IMR-90 (cell line): ENCODE measurements around the gene MRPL20. TPM values are rescaled to one million over a fixed set of nuclear protein-coding genes. Genes with fewer than 3 reads are reported as not detected.
"Not testable (repeated sequence)": the region's sequence is repeated elsewhere in the genome, so short reads cannot be mapped to it uniquely, and the experiment has no call there.

Experiments used
- ATAC-seq: fragments of 200-7000 bp; cut with Tn5 transposase; 2 replicates; pipeline ENCODE4 v1.9.1; 2020; ENCODE audit warnings: low read depth, mild to moderate bottlenecking, moderate library complexity
- BruUV-seq: library from RNA; stranded (reverse); fragments of 400-500 nt; replicated peaks from 2 replicates; lab custom pipeline; 2021; lab: Mats Ljungman, UMichigan
- CTCF ChIA-PET: fragments of 300-600 bp; formaldehyde crosslinking; extraction: SDS; loops from one replicate; lab custom pipeline; 2021; ENCODE audit warnings: antibody characterized with exemption; lab: Yijun Ruan, JAX
- POLR2A ChIA-PET: fragments of 300-600 bp; sonication (Branson Sonifier 250); formaldehyde crosslinking; loops from one replicate; lab custom pipeline; 2022; ENCODE audit warnings: antibody characterized with exemption; ENCODE audit not compliant: unreplicated experiment; lab: Charles Lee
- DNase-seq: peaks from one replicate; pipeline ENCODE4 v3.0.0; 2013
- H2AFZ ChIP-seq: replicated peaks from 2 replicates; pipeline ENCODE3; 2013; ENCODE audit warnings: low read length, mild to moderate bottlenecking; ENCODE audit not compliant: poor library complexity
- H2AK5ac ChIP-seq: 2 replicates; pipeline ENCODE4 v1.6.1; 2013; ENCODE audit warnings: low read depth, low read length, inconsistent platforms
- H2AK9ac ChIP-seq: replicated peaks from 2 replicates; pipeline ENCODE3; 2013; ENCODE audit warnings: mild to moderate bottlenecking, low read depth, low read length, moderate library complexity; ENCODE audit not compliant: poor library complexity
- H2BK120ac ChIP-seq: 2 replicates; pipeline ENCODE4 v1.6.1; 2013; ENCODE audit warnings: low read depth, low read length, inconsistent platforms
- H2BK15ac ChIP-seq: 3 replicates; pipeline ENCODE4 v1.6.1; 2013; ENCODE audit warnings: low read depth, low read length, inconsistent platforms
- H2BK20ac ChIP-seq: 2 replicates; pipeline ENCODE4 v1.6.1; 2013; ENCODE audit warnings: low read depth, mild to moderate bottlenecking, inconsistent platforms, low read length, moderate library complexity
- H2BK5ac ChIP-seq: 2 replicates; pipeline ENCODE4 v1.6.1; 2013; ENCODE audit warnings: mild to moderate bottlenecking, low read depth, low read length, inconsistent platforms; ENCODE audit not compliant: poor library complexity, severe bottlenecking
- H3K14ac ChIP-seq: replicated peaks from 2 replicates; pipeline ENCODE4 v1.6.1; 2013; ENCODE audit warnings: low read depth, low read length, inconsistent platforms
- H3K18ac ChIP-seq: 2 replicates; pipeline ENCODE4 v1.6.1; 2013; ENCODE audit warnings: low read depth, low read length, control low read depth
- H3K23ac ChIP-seq: 2 replicates; pipeline ENCODE4 v1.6.1; 2013; ENCODE audit warnings: low read depth, low read length, inconsistent platforms
- H3K27ac ChIP-seq: 2 replicates; pipeline ENCODE4 v1.5.1; 2013; ENCODE audit warnings: mild to moderate bottlenecking, control low read depth, low read length; ENCODE audit not compliant: insufficient read depth
- H3K27me3 ChIP-seq: 2 replicates; pipeline ENCODE4 v1.6.1; 2013; ENCODE audit warnings: low read length; ENCODE audit not compliant: control insufficient read depth, insufficient read depth
- H3K36me3 ChIP-seq: 2 replicates; pipeline ENCODE4 v1.6.1; 2013; ENCODE audit warnings: low read length, mixed read lengths; ENCODE audit not compliant: control insufficient read depth, insufficient read depth
- H3K4ac ChIP-seq: 2 replicates; pipeline ENCODE4 v1.6.1; 2013; ENCODE audit warnings: low read depth, low read length, inconsistent platforms
- H3K4me1 ChIP-seq: 2 replicates; pipeline ENCODE4 v1.6.1; 2013; ENCODE audit warnings: low read length, mixed read lengths; ENCODE audit not compliant: control insufficient read depth, insufficient read depth
- H3K4me2 ChIP-seq: 2 replicates; pipeline ENCODE4 v1.6.1; 2013; ENCODE audit warnings: low read depth, mild to moderate bottlenecking, control low read depth, low read length, moderate library complexity
- H3K4me3 ChIP-seq: 2 replicates; pipeline ENCODE4 v1.5.1; 2013; ENCODE audit warnings: low read depth, mild to moderate bottlenecking, control low read depth, low read length, moderate library complexity; ENCODE audit not compliant: insufficient read depth
- H3K56ac ChIP-seq: 2 replicates; pipeline ENCODE4 v1.6.1; 2013; ENCODE audit warnings: low read length, inconsistent platforms; ENCODE audit not compliant: insufficient read depth; ENCODE audit errors: extremely low read depth
- H3K79me1 ChIP-seq, 2 experiments: 2 replicates each; pipeline ENCODE4 v1.6.1; 2013; ENCODE audit warnings: low read length in 2 of 2, inconsistent platforms in 1 of 2, low read depth in 1 of 2
- H3K9ac ChIP-seq: 2 replicates; pipeline ENCODE4 v1.6.1; 2013; ENCODE audit warnings: low read depth, low read length, control low read depth
- H3K9me1 ChIP-seq: 2 replicates; pipeline ENCODE4 v1.6.1; 2013; ENCODE audit warnings: low read length, inconsistent platforms; ENCODE audit not compliant: insufficient read depth
- H3K9me3 ChIP-seq: 2 replicates; pipeline ENCODE4 v1.6.1; 2013; ENCODE audit warnings: low read length; ENCODE audit not compliant: control insufficient read depth, insufficient read depth
- H4K20me1 ChIP-seq: 2 replicates; pipeline ENCODE4 v1.6.1; 2013; ENCODE audit warnings: low read length, inconsistent platforms; ENCODE audit not compliant: insufficient read depth
- H4K5ac ChIP-seq: 2 replicates; pipeline ENCODE4 v1.6.1; 2013; ENCODE audit warnings: mild to moderate bottlenecking, low read depth, low read length, control low read depth
- H4K8ac ChIP-seq, 2 experiments: 2 replicates each; pipeline ENCODE4 v1.6.1; 2013; ENCODE audit warnings: low read depth in 2 of 2, low read length in 2 of 2, control low read depth in 1 of 2, inconsistent platforms in 1 of 2
- H4K91ac ChIP-seq: 2 replicates; pipeline ENCODE4 v1.6.1; 2013; ENCODE audit warnings: low read depth, low read length, inconsistent platforms; ENCODE audit not compliant: insufficient read depth
- WGBS, 2 experiments: methylation state at CpG; one replicate each; pipeline versions ENCODE4 v1.1.5 to v1.1.7; 2013; ENCODE audit warnings: missing lambda C conversion rate in 2 of 2; ENCODE audit not compliant: insufficient read length in 1 of 2; ENCODE audit errors: extremely low coverage in 2 of 2; 5-methylcytosine and 5-hydroxymethylcytosine counted together
- dilution Hi-C: fragments of 300-500 bp; cut with HindIII; formaldehyde crosslinking; loops from one replicate; pipeline ENCODE4 v1.14.3; 2018; ENCODE audit warnings: low sequenced_read_pairs; ENCODE audit not compliant: unreplicated experiment
- in situ Hi-C: fragments of 300-500 bp; cut with MboI; formaldehyde crosslinking; loops from 3 replicates; pipeline ENCODE4 v1.14.3; 2019; ENCODE audit warnings: low sequenced_read_pairs, inconsistent platforms, mixed read lengths
- intact Hi-C: fragments of 100-400 bp; cut with micrococcal nuclease; formaldehyde crosslinking; loops from 2 replicates; pipeline ENCODE4 v1.10.0; 2022
- polyA plus RNA-seq, 3 experiments: library from polyadenylated mRNA; depleted of rRNA; stranded (reverse); fragments of >200 nt; gene quantifications; 2 replicates each; pipeline ENCODE4 v1.2.3, GENCODE V29; 2012; ENCODE audit warnings: low replicate concordance in 1 of 3
- total RNA-seq: library from RNA; depleted of rRNA; stranded (reverse); fragments of >200 nt; gene quantifications from 2 replicates; pipeline ENCODE4 v1.2.3, GENCODE V29; 2012

MRPL20 gene
- total and polyA plus RNA-seq, 2 of the 4 experiments (the other 2 are of a cell fraction): 141 to 157 TPM

DNA sequence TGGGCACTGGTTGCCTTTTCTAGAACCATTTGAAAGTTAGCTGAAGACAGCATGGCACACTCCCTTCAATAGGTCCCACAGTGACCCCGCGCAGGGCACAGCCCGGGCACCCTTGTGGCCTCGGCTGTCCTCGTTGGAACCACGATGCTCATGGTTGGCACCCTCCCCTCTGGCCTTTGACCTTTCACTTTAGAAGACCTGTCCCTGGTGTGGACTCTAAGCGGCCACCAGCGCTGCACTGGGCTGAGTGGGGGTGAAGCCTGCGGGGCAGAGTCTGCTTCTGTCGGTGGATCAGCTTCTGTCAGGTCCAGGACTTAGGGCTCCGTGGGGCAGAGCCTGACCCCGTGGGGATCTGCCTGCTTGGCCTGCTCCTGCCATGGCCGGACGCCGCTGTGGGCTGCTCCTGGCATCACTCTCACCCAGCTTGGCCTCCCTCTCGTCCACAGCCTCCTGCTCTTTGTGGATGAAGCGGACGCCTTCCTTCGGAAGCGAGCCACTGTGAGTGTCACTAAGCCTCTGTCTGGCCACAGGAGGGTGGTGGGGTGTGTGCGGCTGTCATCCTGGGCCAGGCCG, 49.7 kb upstream of the MRPL20 start:
- POLR2A ChIA-PET, H2BK5ac ChIP-seq, H3K9me3 ChIP-seq, H3K9me1 ChIP-seq, H2BK120ac ChIP-seq, H3K14ac ChIP-seq, BruUV-seq, H3K79me1 ChIP-seq, dilution Hi-C loops, H4K5ac ChIP-seq, in situ Hi-C loops, H3K9ac ChIP-seq, H3K4ac ChIP-seq, H3K4me3 ChIP-seq, H2AFZ ChIP-seq, H4K91ac ChIP-seq, ATAC-seq, H2BK20ac ChIP-seq, H3K23ac ChIP-seq, intact Hi-C loops, H4K8ac ChIP-seq, H3K27ac ChIP-seq, H2AK5ac ChIP-seq, DNase-seq, H3K18ac ChIP-seq, H3K4me1 ChIP-seq, H2BK15ac ChIP-seq, H2AK9ac ChIP-seq, H4K20me1 ChIP-seq, H3K27me3 ChIP-seq, H3K56ac ChIP-seq, H3K36me3 ChIP-seq, H3K4me2 ChIP-seq: not testable (repeated sequence)
- WGBS, 2 experiments: 70% methylated on average over 3 of the region's 22 CpGs; no CpG with 5 or more reads in 1 of the 2 experiments
- CTCF ChIA-PET: interaction anchor here (1.2 kb wide), 1 partner anchor 9 kb away, joined by 4 read pairs; no protein-coding TSS in a partner anchor

DNA sequence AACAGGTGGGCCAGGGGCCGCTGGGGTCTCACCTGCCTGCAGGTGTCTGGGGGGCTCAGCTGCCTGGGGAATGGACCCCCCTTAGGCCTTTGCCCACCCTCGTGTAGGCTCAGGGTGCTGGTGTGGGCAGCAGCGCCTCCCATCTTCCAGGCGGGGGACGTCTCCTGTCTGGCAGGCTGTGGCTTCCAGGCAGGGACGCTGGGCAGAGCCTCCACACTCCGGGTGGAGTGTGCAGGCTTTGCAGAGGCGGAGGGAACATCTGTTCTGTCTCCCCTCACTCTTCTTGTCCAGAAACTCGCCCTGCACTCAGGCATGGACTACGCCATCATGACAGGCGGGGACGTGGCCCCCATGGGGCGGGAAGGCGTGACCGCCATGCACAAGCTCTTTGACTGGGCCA, 48.8 kb upstream of the MRPL20 start:
- H4K20me1 ChIP-seq, BruUV-seq, H2AK5ac ChIP-seq, DNase-seq, H3K18ac ChIP-seq, H3K27ac ChIP-seq, H4K5ac ChIP-seq, intact Hi-C loops, in situ Hi-C loops, H2BK15ac ChIP-seq, H2AK9ac ChIP-seq, H3K9ac ChIP-seq, dilution Hi-C loops, H2AFZ ChIP-seq, H3K27me3 ChIP-seq, H4K8ac ChIP-seq, H3K9me3 ChIP-seq, H3K14ac ChIP-seq, H3K36me3 ChIP-seq, H3K79me1 ChIP-seq, CTCF ChIA-PET, H3K56ac ChIP-seq, H2BK20ac ChIP-seq, H2BK5ac ChIP-seq, H3K4ac ChIP-seq, ATAC-seq, H2BK120ac ChIP-seq, H3K23ac ChIP-seq, H3K4me1 ChIP-seq, H3K9me1 ChIP-seq, H3K4me3 ChIP-seq, H3K4me2 ChIP-seq, H4K91ac ChIP-seq, POLR2A ChIA-PET: not testable (repeated sequence)
- WGBS, 2 experiments: no CpG with 5 or more reads among the region's 15 CpGs
